HL-60 (cell line): ENCODE measurements around the gene COL6A3.
"Not testable (repeated sequence)": the region's sequence is repeated elsewhere in the genome, so short reads cannot be mapped to it uniquely, and the experiment has no call there.

Experiments used
- DNase-seq, 2 experiments: peaks; one replicate each; pipeline ENCODE4 v3.0.0-alpha.2; 2010 to 2020; ENCODE audit warnings: low read depth in 1 of 2, low spot score in 1 of 2
- H3K27ac ChIP-seq: fragments of 250-450 bp; sonication (Bioruptor Pico); replicated peaks from 2 replicates; pipeline ENCODE4 v1.5.1; 2020; ENCODE audit warnings: mild to moderate bottlenecking, moderate library complexity
- H3K27me3 ChIP-seq: fragments of 250-450 bp; sonication (Bioruptor Pico); 2 replicates; pipeline ENCODE4 v1.5.1; 2021; ENCODE audit warnings: mild to moderate bottlenecking, moderate library complexity; ENCODE audit not compliant: insufficient read depth, poor library complexity, severe bottlenecking
- H3K4me3 ChIP-seq: replicated peaks from 2 replicates; pipeline ENCODE4 v1.5.1; 2011; ENCODE audit warnings: mild to moderate bottlenecking, control low read depth, low read length; ENCODE audit not compliant: insufficient read depth
- CTCF ChIP-seq: IDR thresholded peaks from one replicate; pipeline ENCODE4 v1.5.1; 2011; ENCODE audit warnings: low read length, control low read depth, inconsistent platforms; ENCODE audit not compliant: insufficient read depth
- GABPA ChIP-seq: IDR thresholded peaks from 2 replicates; pipeline ENCODE4 v1.6.1; 2012; ENCODE audit warnings: low read depth
- POLR2AphosphoS5 ChIP-seq: IDR thresholded peaks from 2 replicates; pipeline ENCODE4 v1.6.1; 2012; ENCODE audit warnings: low read depth
- SPI1 ChIP-seq: IDR thresholded peaks from 2 replicates; pipeline ENCODE4 v1.6.1; 2012; ENCODE audit warnings: low read depth, mild to moderate bottlenecking, borderline replicate concordance
- TF ChIP-seq, protein P1 (sequence below): IDR thresholded peaks from 2 replicates; pipeline ENCODE4 v1.6.1; 2012; ENCODE audit warnings: low read depth; ENCODE audit not compliant: insufficient replicate concordance

Gene COL6A3

DNA sequence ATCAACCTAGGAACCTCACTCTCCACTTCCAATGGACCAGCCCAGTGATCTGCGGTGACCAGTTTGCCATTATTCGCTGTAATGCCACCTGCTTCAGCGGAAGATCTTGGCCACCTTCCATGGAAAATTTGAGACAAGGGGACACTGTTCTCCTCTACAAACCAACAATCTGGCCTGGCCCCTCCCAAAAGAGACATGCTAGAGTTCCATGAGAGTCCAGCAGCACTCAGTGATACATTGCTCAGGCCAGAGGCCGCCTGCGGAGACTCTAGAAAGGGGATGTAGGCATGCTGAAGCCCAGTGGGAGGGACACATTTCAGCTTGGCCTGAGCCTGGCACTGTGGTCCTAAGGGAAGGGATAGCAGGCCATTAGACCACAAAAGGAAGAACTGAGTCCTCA is 58.3 kb downstream of the COL6A3 start:
- no peak for DNase-seq
- H3K27me3 ChIP-seq = no peaks in the 10 kb centered on the region
- H3K4me3 ChIP-seq = no peak overlapping the region
- no peak overlapping the region for H3K27ac ChIP-seq
- TF ChIP-seq POLR2AphosphoS5 (no peak), CTCF (no peak), SPI1 (no peak), GABPA (no peak)
- TF ChIP-seq, protein P1, sequence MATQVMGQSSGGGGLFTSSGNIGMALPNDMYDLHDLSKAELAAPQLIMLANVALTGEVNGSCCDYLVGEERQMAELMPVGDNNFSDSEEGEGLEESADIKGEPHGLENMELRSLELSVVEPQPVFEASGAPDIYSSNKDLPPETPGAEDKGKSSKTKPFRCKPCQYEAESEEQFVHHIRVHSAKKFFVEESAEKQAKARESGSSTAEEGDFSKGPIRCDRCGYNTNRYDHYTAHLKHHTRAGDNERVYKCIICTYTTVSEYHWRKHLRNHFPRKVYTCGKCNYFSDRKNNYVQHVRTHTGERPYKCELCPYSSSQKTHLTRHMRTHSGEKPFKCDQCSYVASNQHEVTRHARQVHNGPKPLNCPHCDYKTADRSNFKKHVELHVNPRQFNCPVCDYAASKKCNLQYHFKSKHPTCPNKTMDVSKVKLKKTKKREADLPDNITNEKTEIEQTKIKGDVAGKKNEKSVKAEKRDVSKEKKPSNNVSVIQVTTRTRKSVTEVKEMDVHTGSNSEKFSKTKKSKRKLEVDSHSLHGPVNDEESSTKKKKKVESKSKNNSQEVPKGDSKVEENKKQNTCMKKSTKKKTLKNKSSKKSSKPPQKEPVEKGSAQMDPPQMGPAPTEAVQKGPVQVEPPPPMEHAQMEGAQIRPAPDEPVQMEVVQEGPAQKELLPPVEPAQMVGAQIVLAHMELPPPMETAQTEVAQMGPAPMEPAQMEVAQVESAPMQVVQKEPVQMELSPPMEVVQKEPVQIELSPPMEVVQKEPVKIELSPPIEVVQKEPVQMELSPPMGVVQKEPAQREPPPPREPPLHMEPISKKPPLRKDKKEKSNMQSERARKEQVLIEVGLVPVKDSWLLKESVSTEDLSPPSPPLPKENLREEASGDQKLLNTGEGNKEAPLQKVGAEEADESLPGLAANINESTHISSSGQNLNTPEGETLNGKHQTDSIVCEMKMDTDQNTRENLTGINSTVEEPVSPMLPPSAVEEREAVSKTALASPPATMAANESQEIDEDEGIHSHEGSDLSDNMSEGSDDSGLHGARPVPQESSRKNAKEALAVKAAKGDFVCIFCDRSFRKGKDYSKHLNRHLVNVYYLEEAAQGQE = no peak

DNA sequence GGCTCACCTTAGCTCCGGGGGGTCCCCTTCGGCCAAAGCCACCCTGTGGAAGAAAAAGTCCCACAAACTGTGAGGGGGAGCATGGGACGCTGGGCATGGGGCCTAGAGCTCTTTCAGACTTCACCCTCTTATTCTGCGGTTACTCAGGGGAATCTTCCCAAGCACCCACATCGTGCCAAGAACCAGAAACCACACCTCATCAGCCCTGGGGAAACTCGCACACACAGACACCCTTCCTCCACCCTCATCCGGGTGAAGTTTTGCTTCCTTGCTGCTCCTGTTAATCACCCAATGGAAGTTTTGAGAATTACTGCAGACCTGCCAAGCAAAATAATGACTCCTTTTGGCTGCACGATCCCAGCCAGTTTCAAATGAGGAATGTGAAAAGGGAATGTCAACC is 59.1 kb downstream of the COL6A3 start:
- Histone ChIP-seq H3K27ac (no peak overlapping the region), H3K27me3 (no peaks in the 10 kb centered on the region), H3K4me3 (no peak overlapping the region)
- DNase-seq = no peak
- TF ChIP-seq POLR2AphosphoS5 (no peak), GABPA (no peak), CTCF (no peak), SPI1 (no peak)
- TF ChIP-seq, protein P1 = no peak

DNA sequence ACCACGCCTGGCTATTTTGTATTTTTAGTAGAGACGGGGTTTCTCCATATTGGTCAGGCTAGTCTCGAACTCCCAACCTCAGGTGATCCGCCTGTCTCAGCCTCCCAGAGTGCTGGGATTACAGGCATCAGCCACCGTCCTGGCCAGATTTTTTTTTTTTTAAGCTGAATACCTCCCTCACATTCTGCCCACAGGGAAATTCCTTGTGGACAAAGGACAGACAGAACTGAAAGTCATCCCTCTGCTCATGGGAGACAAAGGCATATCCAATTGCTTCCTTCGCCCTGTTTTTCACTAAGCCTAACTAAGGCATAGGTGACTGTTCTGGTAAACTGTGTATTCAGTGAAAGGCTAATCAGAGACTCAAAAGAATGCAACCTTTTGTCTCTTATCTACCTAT is 59.8 kb downstream of the COL6A3 start:
- H3K27ac ChIP-seq, DNase-seq, H3K27me3 ChIP-seq, H3K4me3 ChIP-seq: not testable (repeated sequence)

GRCh38 chr2:237353215-237353614 is 60.7 kb downstream of the COL6A3 start:
- H3K27me3 ChIP-seq = no peaks in the 10 kb centered on the region
- DNase-seq = no peak
- H3K27ac ChIP-seq = no peak overlapping the region
- TF ChIP-seq, protein P1 = no peak
- TF ChIP-seq GABPA = no peak
- TF ChIP-seq CTCF = no peak
- no peak for TF ChIP-seq POLR2AphosphoS5
- TF ChIP-seq SPI1 = no peak
- H3K4me3 ChIP-seq = no peak overlapping the region
